Measurements from ENCODE around the gene TAL2. TPM values are rescaled to one million over a fixed set of nuclear protein-coding genes. Genes with fewer than 3 reads are reported as not detected.

TAL2 gene
- total RNA-seq, 1 donor from 2014 or later, result 1.7 TPM

DNA sequence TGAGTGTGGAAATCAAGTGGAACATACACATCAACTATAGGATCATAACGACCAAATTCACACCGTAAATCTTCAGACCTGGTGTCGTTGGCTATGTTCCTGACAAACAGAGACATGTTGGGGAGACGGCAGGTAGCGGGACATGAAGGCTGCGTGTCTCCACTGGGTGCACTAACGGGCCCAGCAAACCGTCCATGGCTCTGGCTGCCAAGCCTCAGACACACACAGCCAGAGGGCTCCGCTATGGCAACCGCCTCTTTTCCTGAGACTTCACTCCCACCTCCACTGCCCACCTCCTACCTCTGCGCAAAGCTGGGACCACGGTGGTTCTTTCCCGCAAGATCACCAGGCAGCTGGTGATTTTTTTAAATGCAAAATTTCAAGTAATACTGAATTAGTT lies 48.4 kb downstream of the TAL2 start:
- DNase-seq, result no peak

DNA sequence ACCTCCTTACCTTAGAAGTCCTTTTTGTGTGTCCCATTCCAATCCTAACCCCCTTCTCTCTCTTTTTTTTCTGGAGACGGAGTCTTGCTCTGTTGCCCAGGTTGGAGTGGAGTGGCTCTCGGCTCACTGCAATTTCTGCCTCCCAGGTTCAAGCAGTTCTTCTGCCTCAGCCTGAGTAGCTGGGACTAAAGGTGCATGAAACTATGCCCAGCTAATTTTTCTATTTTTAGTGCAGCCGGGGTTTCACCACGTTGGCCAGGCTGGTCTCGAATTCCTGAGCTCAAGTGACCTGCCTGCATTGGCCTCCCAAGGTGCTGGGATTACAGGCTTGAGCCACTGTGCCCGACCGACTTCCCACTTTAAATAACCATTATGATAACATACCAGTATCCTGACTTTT lies 49.6 kb downstream of the TAL2 start:
- no peak for DNase-seq

DNA sequence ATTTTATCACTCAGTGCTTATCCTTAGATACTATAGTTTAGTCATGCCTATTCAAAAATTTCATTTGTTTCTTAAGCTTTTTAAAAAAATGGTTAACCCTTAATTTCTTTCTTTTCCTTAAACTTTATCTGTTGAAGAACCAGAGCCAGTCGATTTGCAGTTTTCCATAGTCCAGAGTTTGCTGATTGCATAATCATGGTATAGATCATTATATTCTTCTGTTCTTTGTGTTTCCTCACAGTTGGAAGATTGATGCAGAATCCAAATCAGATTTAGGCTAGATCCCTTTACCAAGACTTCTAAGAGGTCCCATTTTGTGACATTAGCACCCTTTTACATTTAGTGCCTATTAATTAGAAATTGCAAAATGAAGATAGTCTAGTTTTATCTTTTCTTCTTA lies 50.0 kb downstream of the TAL2 start:
- no peak for DNase-seq

Other genes with a start within 250 kb of the TAL2 start
- gene FSD1L, start 214.4 kb upstream of the TAL2 start, total RNA-seq, result 9.9 TPM
- gene FKTN, start 104.3 kb upstream of the TAL2 start, total RNA-seq, result 18.6 TPM
- gene TMEM38B, start 32.1 kb downstream of the TAL2 start, total RNA-seq, result 19.9 TPM

All from skin of body (tissue), 2 donors.